HEK293 (cell line): ENCODE results near the gene RPS18.

Source experiments
- CTCF ChIA-PET: fragments of 350-600 bp; formaldehyde crosslinking; extraction: SDS; loops from one replicate; lab custom pipeline; 2021; ENCODE audit warnings: antibody characterized with exemption; lab: Yijun Ruan, JAX
- POLR2A ChIA-PET: fragments of 300-600 bp; formaldehyde crosslinking; extraction: SDS; loops from one replicate; lab custom pipeline; 2020; ENCODE audit warnings: antibody characterized with exemption, inconsistent platforms; lab: Yijun Ruan, JAX
- H3K27ac ChIP-seq: fragments of 200-500 bp; sonication (Bioruptor generic); 2 replicates; pipeline ENCODE4 v1.5.1; 2014; ENCODE audit warnings: low read depth, low read length, control low read depth, inconsistent platforms; ENCODE audit errors: extremely low read depth
- H3K36me3 ChIP-seq, 2 experiments: fragments of 200-500 bp in 1 of 2; sonication (Bioruptor generic) in 1 of 2; 1 replicate in 1 of 2; 2 replicates in 1 of 2; pipeline ENCODE4 v1.5.1; 2014 to 2017; ENCODE audit warnings: inconsistent platforms in 2 of 2, low read length in 2 of 2; ENCODE audit not compliant: control insufficient read depth in 2 of 2, insufficient read depth in 1 of 2
- H3K4me1 ChIP-seq: fragments of 200-500 bp; sonication (Bioruptor generic); 2 replicates; pipeline ENCODE4 v1.5.1; 2014; ENCODE audit warnings: mild to moderate bottlenecking, low read length, inconsistent platforms; ENCODE audit not compliant: control insufficient read depth, insufficient read depth
- H3K4me3 ChIP-seq: 2 replicates; pipeline ENCODE4 v1.5.1; 2011; ENCODE audit warnings: low read depth, mild to moderate bottlenecking, control low read depth, low read length, moderate library complexity
- H3K9me3 ChIP-seq: fragments of 200-500 bp; sonication (Bioruptor generic); 2 replicates; pipeline ENCODE4 v1.5.1; 2014; ENCODE audit warnings: low read depth, low read length, inconsistent platforms; ENCODE audit not compliant: control insufficient read depth, insufficient read depth
- KLF10 ChIP-seq: fragments of 450-650 bp; IDR thresholded peaks from 2 replicates; pipeline ENCODE4 v1.5.1; 2018; ENCODE audit warnings: missing biosample characterization, mild to moderate bottlenecking, missing genetic modification characterization
- KLF9 ChIP-seq: fragments of 450-650 bp; formaldehyde crosslinking; IDR thresholded peaks from 2 replicates; pipeline ENCODE4 v1.5.1; 2016; ENCODE audit warnings: missing biosample characterization, missing genetic modification characterization, low read depth
- MEIS1 ChIP-seq: sonication (generic); formaldehyde crosslinking; IDR thresholded peaks from 2 replicates; pipeline ENCODE4 v1.8.1; 2022; ENCODE audit warnings: missing genetic modification reagents, mild to moderate bottlenecking, borderline replicate concordance
- OVOL3 ChIP-seq: fragments of 450-650 bp; formaldehyde crosslinking; IDR thresholded peaks from 2 replicates; pipeline ENCODE4 v1.5.1; 2016; ENCODE audit warnings: missing biosample characterization, missing genetic modification characterization
- SP7 ChIP-seq: fragments of 450-650 bp; formaldehyde crosslinking; IDR thresholded peaks from 2 replicates; pipeline ENCODE4 v1.5.1; 2016; ENCODE audit warnings: missing biosample characterization, missing genetic modification characterization
- ZBTB17 ChIP-seq: fragments of 450-650 bp; formaldehyde crosslinking; IDR thresholded peaks from 2 replicates; pipeline ENCODE4 v1.5.1; 2016; ENCODE audit warnings: missing biosample characterization, missing genetic modification characterization
- ZBTB21 ChIP-seq: fragments of 450-650 bp; formaldehyde crosslinking; IDR thresholded peaks from 2 replicates; pipeline ENCODE4 v1.5.1; 2017; ENCODE audit warnings: missing biosample characterization, missing genetic modification characterization
- ZBTB44 ChIP-seq: fragments of 450-650 bp; IDR thresholded peaks from 2 replicates; pipeline ENCODE4 v1.5.1; 2018; ENCODE audit warnings: missing biosample characterization, mild to moderate bottlenecking, missing genetic modification characterization
- ZNF132 ChIP-seq: fragments of 450-650 bp; formaldehyde crosslinking; IDR thresholded peaks from 2 replicates; pipeline ENCODE4 v1.5.1; 2017; ENCODE audit warnings: missing biosample characterization, missing genetic modification characterization, borderline replicate concordance
- ZNF184 ChIP-seq: fragments of 450-650 bp; IDR thresholded peaks from 2 replicates; pipeline ENCODE4 v1.5.1; 2018; ENCODE audit warnings: missing biosample characterization, mild to moderate bottlenecking, missing genetic modification characterization
- ZNF223 ChIP-seq: fragments of 450-650 bp; formaldehyde crosslinking; IDR thresholded peaks from 2 replicates; pipeline ENCODE4 v1.5.1; 2016; ENCODE audit warnings: missing biosample characterization, missing genetic modification characterization
- ZNF311 ChIP-seq: fragments of 450-650 bp; formaldehyde crosslinking; IDR thresholded peaks from 2 replicates; pipeline ENCODE4 v1.5.1; 2017; ENCODE audit warnings: missing biosample characterization, missing genetic modification characterization, borderline replicate concordance
- ZNF341 ChIP-seq: fragments of 450-650 bp; formaldehyde crosslinking; IDR thresholded peaks from 2 replicates; pipeline ENCODE4; 2016; ENCODE audit warnings: low read depth, missing biosample characterization, missing genetic modification characterization
- ZNF391 ChIP-seq: fragments of 450-650 bp; formaldehyde crosslinking; IDR thresholded peaks from 2 replicates; pipeline ENCODE4 v1.5.1; 2016; ENCODE audit warnings: low read depth, missing biosample characterization, missing genetic modification characterization, borderline replicate concordance
- ZNF433 ChIP-seq: fragments of 450-650 bp; formaldehyde crosslinking; IDR thresholded peaks from 2 replicates; pipeline ENCODE4 v1.5.1; 2016; ENCODE audit warnings: missing biosample characterization, missing genetic modification characterization, low read depth
- ZNF513 ChIP-seq: fragments of 450-650 bp; IDR thresholded peaks from 2 replicates; pipeline ENCODE4 v1.5.1; 2018; ENCODE audit warnings: missing biosample characterization, missing genetic modification characterization
- ZNF623 ChIP-seq: fragments of 450-650 bp; formaldehyde crosslinking; IDR thresholded peaks from 2 replicates; pipeline ENCODE4 v1.5.1; 2016; ENCODE audit warnings: missing biosample characterization, missing genetic modification characterization
- ZNF658 ChIP-seq: fragments of 450-650 bp; formaldehyde crosslinking; IDR thresholded peaks from 2 replicates; pipeline ENCODE4; 2016; ENCODE audit warnings: missing biosample characterization, missing genetic modification characterization
- ZNF660 ChIP-seq: fragments of 450-650 bp; IDR thresholded peaks from 2 replicates; pipeline ENCODE4 v1.5.1; 2018; ENCODE audit warnings: missing biosample characterization, mild to moderate bottlenecking, missing genetic modification characterization
- ZNF707 ChIP-seq: fragments of 450-650 bp; formaldehyde crosslinking; IDR thresholded peaks from 2 replicates; pipeline ENCODE4 v1.5.1; 2016; ENCODE audit warnings: missing biosample characterization, missing genetic modification characterization
- ZNF843 ChIP-seq: fragments of 450-650 bp; formaldehyde crosslinking; IDR thresholded peaks from 2 replicates; pipeline ENCODE4 v1.5.1; 2016; ENCODE audit warnings: missing biosample characterization, missing genetic modification characterization
- TF ChIP-seq, protein P1 (sequence below): fragments of 450-650 bp; formaldehyde crosslinking; IDR thresholded peaks from 2 replicates; pipeline ENCODE4 v1.5.1; 2017; ENCODE audit warnings: missing biosample characterization, mild to moderate bottlenecking, missing genetic modification characterization, moderate library complexity
- TF ChIP-seq, protein P2 (sequence below): fragments of 450-650 bp; formaldehyde crosslinking; IDR thresholded peaks from 2 replicates; pipeline ENCODE4 v1.5.1; 2017; ENCODE audit warnings: missing biosample characterization, missing genetic modification characterization
- TF ChIP-seq, protein P3 (sequence below): fragments of 450-650 bp; formaldehyde crosslinking; IDR thresholded peaks from 2 replicates; pipeline ENCODE4 v1.5.1; 2016; ENCODE audit warnings: missing biosample characterization, missing genetic modification characterization
- TF ChIP-seq, protein P4 (sequence below): fragments of 450-650 bp; formaldehyde crosslinking; IDR thresholded peaks from 2 replicates; pipeline ENCODE4 v1.5.1; 2016; ENCODE audit warnings: missing biosample characterization, missing genetic modification characterization

Gene RPS18

GRCh38 chr6:33319939-33320314, 48.1 kb downstream of the RPS18 start (continued):
- peak; percentile 100 for TF ChIP-seq ZNF513 (tag by site-specific recombination)

DNA sequence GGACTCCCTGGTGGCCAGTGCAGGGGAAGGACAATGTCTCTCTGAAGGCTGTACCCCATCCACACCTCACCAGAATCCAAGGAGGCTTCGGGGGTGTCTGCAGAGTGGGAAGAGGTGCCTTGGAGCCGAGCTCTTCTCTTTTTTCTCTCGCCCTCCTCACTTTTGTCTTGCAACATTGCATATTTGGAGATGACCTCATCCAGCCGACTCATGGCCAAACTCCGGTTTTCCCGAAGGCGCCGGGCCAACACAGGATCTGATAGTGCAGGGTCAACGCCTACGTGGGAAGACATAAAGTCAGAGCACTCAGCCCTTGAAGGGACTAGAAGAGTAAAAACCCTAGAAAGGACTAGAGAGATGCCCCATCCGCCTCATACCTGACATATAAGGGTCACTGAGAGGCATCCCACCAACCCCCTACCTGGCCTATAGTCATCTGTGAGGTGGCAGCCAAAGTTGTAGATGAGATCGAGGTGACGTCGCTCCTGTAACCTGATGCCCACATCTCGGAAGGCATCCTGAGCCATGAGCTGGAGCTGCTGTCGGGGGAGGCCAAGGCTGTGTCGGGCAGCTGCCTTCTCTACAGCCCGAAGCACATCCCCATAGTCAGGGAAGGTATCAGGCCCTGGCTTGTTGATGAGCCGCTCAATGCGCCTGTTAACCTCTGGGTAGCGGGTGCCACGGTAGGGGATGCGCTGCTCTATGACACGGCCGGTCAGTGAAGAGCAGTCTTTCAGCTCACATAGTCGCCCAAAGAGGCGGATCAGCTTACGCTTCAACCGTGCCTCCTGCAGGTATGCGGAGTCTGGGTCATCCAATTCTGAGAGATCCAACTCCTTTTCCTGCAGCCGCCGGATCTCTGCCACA, 48.7 kb downstream of the RPS18 start:
- Histone ChIP-seq H3K9me3 (no peaks in the 10 kb centered on the region), H3K4me3 (no peak overlapping the region; the same call in 1 of the 2 replicates), H3K36me3 (peaks cover 14 to 41% of the 10 kb centered on the region in 2 experiments), H3K27ac (0 out of 2 replicates have a peak overlapping the region, but pooled peaks have one; percentile 18), H3K4me1 (peaks cover 20% of the 10 kb centered on the region)
- ChIA-PET POLR2A (interaction anchor here (1.0 to 1.9 kb wide), 7 partner anchors 21 to 349 kb away, joined by 3 to 13 read pairs (median 4); partner anchors contain the start of genes B3GALT4, PFDN6, PHF1 and RGL2), CTCF (interaction anchor here (0.6 to 2.9 kb wide), 5 partner anchors 17 to 198 kb away, joined by 3 to 21 read pairs (median 4); partner anchors contain the start of gene RGL2)
- TF ChIP-seq ZNF623 (tag by site-specific recombination) (0 out of 2 replicates have a peak, but pooled peaks have one; percentile 30), OVOL3 (tag by site-specific recombination) (no peak), ZNF843 (tag by site-specific recombination) (peak; percentile 20; the same call in 1 of the 2 replicates), KLF10 (peak; percentile 66; the same call in 1 of the 2 replicates), KLF9 (tag by site-specific recombination) (0 out of 2 replicates have a peak, but pooled peaks have one; percentile 15), ZNF658 (no peak), ZNF341 (tag by site-specific recombination) (peak; percentile 59; the same call in 1 of the 2 replicates), MEIS1 (CRISPR knock-in tag) (no peak), ZNF660 (tag by site-specific recombination) (peak; percentile 59), ZNF707 (no peak), ZBTB17 (peak; percentile 81), ZBTB21 (tag by site-specific recombination) (peak; percentile 92), ZNF184 (tag by site-specific recombination) (no peak), ZBTB44 (tag by site-specific recombination) (peak; percentile 35; the same call in 1 of the 2 replicates), ZNF311 (no peak), ZNF132 (no peak), ZNF391 (tag by site-specific recombination) (no peak), SP7 (tag by site-specific recombination) (peak; percentile 86), ZNF223 (tag by site-specific recombination) (no peak), ZNF433 (tag by site-specific recombination) (no peak)
- TF ChIP-seq, protein P1, sequence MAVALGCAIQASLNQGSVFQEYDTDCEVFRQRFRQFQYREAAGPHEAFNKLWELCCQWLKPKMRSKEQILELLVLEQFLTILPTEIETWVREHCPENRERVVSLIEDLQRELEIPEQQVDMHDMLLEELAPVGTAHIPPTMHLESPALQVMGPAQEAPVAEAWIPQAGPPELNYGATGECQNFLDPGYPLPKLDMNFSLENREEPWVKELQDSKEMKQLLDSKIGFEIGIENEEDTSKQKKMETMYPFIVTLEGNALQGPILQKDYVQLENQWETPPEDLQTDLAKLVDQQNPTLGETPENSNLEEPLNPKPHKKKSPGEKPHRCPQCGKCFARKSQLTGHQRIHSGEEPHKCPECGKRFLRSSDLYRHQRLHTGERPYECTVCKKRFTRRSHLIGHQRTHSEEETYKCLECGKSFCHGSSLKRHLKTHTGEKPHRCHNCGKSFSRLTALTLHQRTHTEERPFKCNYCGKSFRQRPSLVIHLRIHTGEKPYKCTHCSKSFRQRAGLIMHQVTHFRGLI (tag by site-specific recombination), result peak; percentile 24; the same call in 1 of the 2 replicates
- TF ChIP-seq, protein P2, sequence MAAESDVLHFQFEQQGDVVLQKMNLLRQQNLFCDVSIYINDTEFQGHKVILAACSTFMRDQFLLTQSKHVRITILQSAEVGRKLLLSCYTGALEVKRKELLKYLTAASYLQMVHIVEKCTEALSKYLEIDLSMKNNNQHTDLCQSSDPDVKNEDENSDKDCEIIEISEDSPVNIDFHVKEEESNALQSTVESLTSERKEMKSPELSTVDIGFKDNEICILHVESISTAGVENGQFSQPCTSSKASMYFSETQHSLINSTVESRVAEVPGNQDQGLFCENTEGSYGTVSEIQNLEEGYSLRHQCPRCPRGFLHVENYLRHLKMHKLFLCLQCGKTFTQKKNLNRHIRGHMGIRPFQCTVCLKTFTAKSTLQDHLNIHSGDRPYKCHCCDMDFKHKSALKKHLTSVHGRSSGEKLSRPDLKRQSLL (tag by site-specific recombination), result peak; percentile 71; the same call in 1 of the 2 replicates
- TF ChIP-seq, protein P3, sequence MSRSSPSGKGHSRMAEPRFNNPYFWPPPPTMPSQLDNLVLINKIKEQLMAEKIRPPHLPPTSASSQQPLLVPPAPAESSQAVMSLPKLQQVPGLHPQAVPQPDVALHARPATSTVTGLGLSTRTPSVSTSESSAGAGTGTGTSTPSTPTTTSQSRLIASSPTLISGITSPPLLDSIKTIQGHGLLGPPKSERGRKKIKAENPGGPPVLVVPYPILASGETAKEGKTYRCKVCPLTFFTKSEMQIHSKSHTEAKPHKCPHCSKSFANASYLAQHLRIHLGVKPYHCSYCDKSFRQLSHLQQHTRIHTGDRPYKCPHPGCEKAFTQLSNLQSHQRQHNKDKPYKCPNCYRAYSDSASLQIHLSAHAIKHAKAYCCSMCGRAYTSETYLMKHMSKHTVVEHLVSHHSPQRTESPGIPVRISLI (tag by site-specific recombination), result 0 out of 2 replicates have a peak, but pooled peaks have one; percentile 29
- TF ChIP-seq, protein P4, sequence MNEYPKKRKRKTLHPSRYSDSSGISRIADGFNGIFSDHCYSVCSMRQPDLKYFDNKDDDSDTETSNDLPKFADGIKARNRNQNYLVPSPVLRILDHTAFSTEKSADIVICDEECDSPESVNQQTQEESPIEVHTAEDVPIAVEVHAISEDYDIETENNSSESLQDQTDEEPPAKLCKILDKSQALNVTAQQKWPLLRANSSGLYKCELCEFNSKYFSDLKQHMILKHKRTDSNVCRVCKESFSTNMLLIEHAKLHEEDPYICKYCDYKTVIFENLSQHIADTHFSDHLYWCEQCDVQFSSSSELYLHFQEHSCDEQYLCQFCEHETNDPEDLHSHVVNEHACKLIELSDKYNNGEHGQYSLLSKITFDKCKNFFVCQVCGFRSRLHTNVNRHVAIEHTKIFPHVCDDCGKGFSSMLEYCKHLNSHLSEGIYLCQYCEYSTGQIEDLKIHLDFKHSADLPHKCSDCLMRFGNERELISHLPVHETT (tag by site-specific recombination), result peak; percentile 77; the same call in 1 of the 2 replicates
